ENCODE measurements around the gene RAB11A.

Gene RAB11A

DNA sequence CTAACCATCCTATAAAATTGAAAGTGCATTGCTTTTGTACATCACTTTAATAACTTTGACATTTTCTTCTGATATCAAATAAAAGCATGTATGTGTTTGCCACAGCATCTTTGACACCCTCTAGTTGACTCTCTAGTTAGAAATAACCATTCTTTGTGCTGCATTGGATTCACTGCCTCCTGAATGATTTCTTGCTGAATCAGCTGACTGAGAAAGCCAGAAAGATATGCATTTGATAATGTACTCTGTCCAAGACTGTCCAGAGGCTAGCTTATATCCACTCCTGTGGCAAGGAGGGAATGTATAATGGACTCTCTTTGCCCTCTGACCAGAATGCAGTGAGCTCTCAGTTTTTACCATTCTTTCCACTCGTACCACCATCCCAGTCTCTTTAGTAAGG, 6.2 kb downstream of the RAB11A start:
- H3K4me1 Mint-ChIP-seq = peaks cover 11% of the 10 kb centered on the region
- TF ChIP-seq, protein P1, sequence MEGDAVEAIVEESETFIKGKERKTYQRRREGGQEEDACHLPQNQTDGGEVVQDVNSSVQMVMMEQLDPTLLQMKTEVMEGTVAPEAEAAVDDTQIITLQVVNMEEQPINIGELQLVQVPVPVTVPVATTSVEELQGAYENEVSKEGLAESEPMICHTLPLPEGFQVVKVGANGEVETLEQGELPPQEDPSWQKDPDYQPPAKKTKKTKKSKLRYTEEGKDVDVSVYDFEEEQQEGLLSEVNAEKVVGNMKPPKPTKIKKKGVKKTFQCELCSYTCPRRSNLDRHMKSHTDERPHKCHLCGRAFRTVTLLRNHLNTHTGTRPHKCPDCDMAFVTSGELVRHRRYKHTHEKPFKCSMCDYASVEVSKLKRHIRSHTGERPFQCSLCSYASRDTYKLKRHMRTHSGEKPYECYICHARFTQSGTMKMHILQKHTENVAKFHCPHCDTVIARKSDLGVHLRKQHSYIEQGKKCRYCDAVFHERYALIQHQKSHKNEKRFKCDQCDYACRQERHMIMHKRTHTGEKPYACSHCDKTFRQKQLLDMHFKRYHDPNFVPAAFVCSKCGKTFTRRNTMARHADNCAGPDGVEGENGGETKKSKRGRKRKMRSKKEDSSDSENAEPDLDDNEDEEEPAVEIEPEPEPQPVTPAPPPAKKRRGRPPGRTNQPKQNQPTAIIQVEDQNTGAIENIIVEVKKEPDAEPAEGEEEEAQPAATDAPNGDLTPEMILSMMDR (IDR thresholded peaks at IDR 0.05) = no peak
- H3K36me3 Mint-ChIP-seq (ENCODE audit: low read depth) = peaks cover 52% of the 10 kb centered on the region
- H3K9me3 Mint-ChIP-seq = no peaks in the 10 kb centered on the region
- DNase-seq = no peak
- no peak overlapping the region for H3K4me3 Mint-ChIP-seq
- no peaks in the 10 kb centered on the region for H3K27me3 Mint-ChIP-seq (ENCODE audit: low read depth, poor library complexity)
- H3K27ac Mint-ChIP-seq = no peak overlapping the region

DNA sequence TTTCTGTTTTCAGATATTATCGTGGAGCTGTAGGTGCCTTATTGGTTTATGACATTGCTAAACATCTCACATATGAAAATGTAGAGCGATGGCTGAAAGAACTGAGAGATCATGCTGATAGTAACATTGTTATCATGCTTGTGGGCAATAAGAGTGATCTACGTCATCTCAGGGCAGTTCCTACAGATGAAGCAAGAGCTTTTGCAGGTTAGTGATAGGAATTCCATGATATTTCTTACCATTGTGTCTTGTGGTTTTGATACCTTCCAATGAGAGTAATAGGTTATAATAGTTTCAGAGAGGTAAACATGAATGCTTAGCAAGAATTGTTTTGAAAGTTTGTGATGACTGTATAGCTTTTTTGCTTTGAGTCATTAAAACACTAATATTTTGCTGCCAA, 8.5 kb downstream of the RAB11A start:
- H3K36me3 Mint-ChIP-seq (ENCODE audit: low read depth) = peaks cover 61% of the 10 kb centered on the region
- DNase-seq = no peak
- TF ChIP-seq, protein P1 (IDR thresholded peaks at IDR 0.05) = no peak
- H3K27ac Mint-ChIP-seq = no peak overlapping the region
- no peak overlapping the region for H3K4me3 Mint-ChIP-seq
- H3K9me3 Mint-ChIP-seq = no peaks in the 10 kb centered on the region
- peaks cover under 1% of the 10 kb centered on the region for H3K4me1 Mint-ChIP-seq
- H3K27me3 Mint-ChIP-seq (ENCODE audit: low read depth, poor library complexity) = no peaks in the 10 kb centered on the region

DNA sequence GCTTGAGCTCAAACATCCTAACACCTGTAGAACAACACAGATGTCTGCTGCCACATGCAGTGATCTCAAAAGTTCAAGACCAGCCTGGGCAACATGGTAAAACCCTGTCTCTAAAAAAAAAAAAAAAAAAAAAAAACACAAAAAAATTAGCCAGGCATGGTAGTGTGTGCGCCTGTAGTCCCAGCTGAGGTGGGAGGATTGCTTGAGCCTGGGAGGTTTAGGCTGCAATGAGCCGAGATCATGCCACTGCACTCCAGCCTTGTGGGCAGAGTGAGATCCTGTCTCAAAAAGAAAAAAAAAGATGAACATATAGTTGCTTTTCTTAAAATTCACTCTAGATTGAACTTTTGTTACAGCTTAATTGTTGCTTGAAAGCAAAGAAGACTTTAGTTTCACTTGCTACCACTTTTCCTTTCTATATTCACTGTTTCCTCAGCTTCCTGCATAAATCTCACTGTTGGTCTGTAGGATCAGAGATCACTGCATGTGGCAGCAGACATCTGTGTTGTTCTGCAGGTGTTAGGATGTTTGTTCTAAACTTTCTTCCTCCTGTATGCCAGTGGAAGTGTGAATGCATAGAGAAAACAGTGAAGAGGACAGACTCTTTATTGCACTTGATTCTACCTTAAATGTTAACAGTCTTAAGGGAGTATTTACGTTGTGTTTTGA, 12.6 kb downstream of the RAB11A start:
- Mint-ChIP-seq H3K27me3 (ENCODE audit: low read depth, poor library complexity) (no peaks in the 10 kb centered on the region), H3K36me3 (ENCODE audit: low read depth) (peaks cover 74% of the 10 kb centered on the region), H3K27ac (peak overlapping the region; percentile 87), H3K4me1 (peaks cover 18% of the 10 kb centered on the region), H3K4me3 (no peak overlapping the region), H3K9me3 (no peaks in the 10 kb centered on the region)
- TF ChIP-seq, protein P1 (IDR thresholded peaks at IDR 0.05) = no peak
- no peak for DNase-seq

DNA sequence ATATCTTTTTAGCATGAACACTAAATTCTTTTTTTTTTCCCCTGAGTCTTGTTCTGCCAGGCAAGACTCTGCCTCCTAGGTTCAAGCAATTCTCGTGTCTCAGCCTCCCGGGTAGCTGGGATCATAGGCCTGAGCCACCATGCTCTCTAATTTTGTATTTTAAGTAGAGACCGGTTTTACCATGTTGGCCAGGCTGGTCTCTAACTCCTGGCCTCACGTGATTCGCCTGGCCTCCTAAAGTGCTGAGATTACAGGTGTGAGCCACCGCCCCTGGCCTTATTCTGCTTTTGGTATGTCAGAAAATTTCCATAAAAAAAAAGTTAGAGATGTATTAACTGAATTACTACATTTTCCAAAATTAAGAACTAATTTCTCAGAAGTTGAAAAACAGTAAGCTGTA, 14.3 kb downstream of the RAB11A start:
- DNase-seq = no peak
- TF ChIP-seq, protein P1 (IDR thresholded peaks at IDR 0.05) = no peak
- Mint-ChIP-seq H3K4me1 (peaks cover 18% of the 10 kb centered on the region), H3K9me3 (no peaks in the 10 kb centered on the region), H3K27me3 (ENCODE audit: low read depth, poor library complexity) (no peaks in the 10 kb centered on the region), H3K4me3 (no peak overlapping the region), H3K36me3 (ENCODE audit: low read depth) (peaks cover 76% of the 10 kb centered on the region), H3K27ac (no peak overlapping the region)

DNA sequence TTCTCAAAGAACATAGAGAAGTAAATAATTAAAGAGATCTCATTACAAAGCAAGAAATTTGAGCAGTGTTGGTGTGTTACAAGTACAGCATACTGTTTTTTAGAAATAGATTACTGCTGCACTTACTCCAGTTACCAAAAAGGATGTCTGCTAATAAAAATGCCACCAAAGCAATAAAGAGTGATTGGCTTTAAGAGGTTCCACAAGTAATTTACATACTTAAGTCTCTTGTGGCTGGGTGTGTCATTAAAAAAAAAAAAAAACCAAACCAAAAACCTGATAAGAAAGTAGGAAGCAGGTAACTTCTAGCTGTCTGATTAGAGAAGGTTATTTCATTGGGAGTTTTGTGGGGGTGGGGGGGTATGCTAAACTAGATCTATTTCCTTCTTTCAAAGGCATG, 15.2 kb downstream of the RAB11A start:
- H3K9me3 Mint-ChIP-seq = no peaks in the 10 kb centered on the region
- H3K27me3 Mint-ChIP-seq (ENCODE audit: low read depth, poor library complexity) = no peaks in the 10 kb centered on the region
- DNase-seq = no peak
- TF ChIP-seq, protein P1 (IDR thresholded peaks at IDR 0.05) = no peak
- H3K36me3 Mint-ChIP-seq (ENCODE audit: low read depth) = peaks cover 77% of the 10 kb centered on the region
- H3K4me3 Mint-ChIP-seq = no peak overlapping the region
- peak overlapping the region; percentile 68 for H3K27ac Mint-ChIP-seq
- peaks cover 18% of the 10 kb centered on the region for H3K4me1 Mint-ChIP-seq

DNA sequence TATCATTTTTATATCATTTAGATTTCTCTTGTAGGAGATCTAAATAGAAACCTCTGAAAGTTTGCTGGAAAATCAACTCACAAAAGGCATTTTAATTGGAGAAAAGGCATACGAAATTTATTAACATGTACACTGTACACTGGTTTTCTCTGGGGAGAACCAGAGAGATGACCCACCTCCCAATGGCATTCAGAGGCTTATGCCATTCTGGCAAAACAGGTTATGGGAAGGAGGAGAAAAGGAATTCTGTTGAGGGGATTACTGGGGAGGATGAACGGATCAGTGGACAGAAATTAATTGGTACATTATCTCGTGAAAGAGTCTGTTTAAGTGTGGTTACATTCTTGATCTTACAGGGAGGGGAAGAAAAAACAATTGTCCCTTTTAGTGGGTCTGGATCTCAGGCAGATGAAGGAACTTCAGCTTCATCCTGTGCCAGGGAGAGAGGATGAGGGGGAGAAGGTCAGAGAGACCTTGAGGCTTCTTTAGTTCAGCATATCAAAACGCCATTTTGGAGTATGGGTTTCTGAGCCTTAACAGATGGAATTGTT, 16.5 kb downstream of the RAB11A start:
- H3K27me3 Mint-ChIP-seq (ENCODE audit: low read depth, poor library complexity) = no peaks in the 10 kb centered on the region
- H3K9me3 Mint-ChIP-seq = no peaks in the 10 kb centered on the region
- peaks cover 76% of the 10 kb centered on the region for H3K36me3 Mint-ChIP-seq (ENCODE audit: low read depth)
- TF ChIP-seq, protein P1 (IDR thresholded peaks at IDR 0.05) = no peak
- DNase-seq = no peak
- peaks cover 18% of the 10 kb centered on the region for H3K4me1 Mint-ChIP-seq
- no peak overlapping the region for H3K4me3 Mint-ChIP-seq
- peak overlapping the region; percentile 86 for H3K27ac Mint-ChIP-seq

Measured in nephron progenitor cell (in vitro differentiated cells).